BLaER1 treated with 17β-estradiol and CSF1 and Interleukin-3, amounts not matched to agents 10 nM and 100 nM (cell line): Measurements from ENCODE around the gene MED23.
A peak's percentile ranks its signal among the peaks of the same experiment; 100 is the strongest.

Experiments
- H3K27ac ChIP-seq, 11 experiments: shearing (Covaris generic); formaldehyde crosslinking; 2 replicates each; pipeline ENCODE4 v1.8.1; 2022
- H3K27me3 ChIP-seq, 11 experiments: shearing (Covaris generic); formaldehyde crosslinking; 2 replicates each; pipeline ENCODE4 v1.8.1; 2022
- H3K36me3 ChIP-seq, 11 experiments: shearing (Covaris generic); formaldehyde crosslinking; 2 replicates each; pipeline ENCODE4 v1.8.1; 2022
- H3K4me1 ChIP-seq, 10 experiments: shearing (Covaris generic); formaldehyde crosslinking; 2 replicates each; pipeline ENCODE4 v1.8.1; 2022
- H3K4me2 ChIP-seq, 11 experiments: shearing (Covaris generic); formaldehyde crosslinking; 2 replicates each; pipeline ENCODE4 v1.8.1; 2022
- H3K4me3 ChIP-seq, 10 experiments: shearing (Covaris generic); formaldehyde crosslinking; 2 replicates each; pipeline ENCODE4 v1.8.1; 2022
- H3K9ac ChIP-seq, 11 experiments: shearing (Covaris generic); formaldehyde crosslinking; 2 replicates each; pipeline ENCODE4 v1.8.1; 2022
- H3K9me3 ChIP-seq, 11 experiments: shearing (Covaris generic); formaldehyde crosslinking; replicated peaks in 1 of 11; 2 replicates each; pipeline ENCODE4 v1.8.1; 2022
- H4K20me1 ChIP-seq, 11 experiments: shearing (Covaris generic); formaldehyde crosslinking; 2 replicates each; pipeline ENCODE4 v1.8.1; 2022
- Cebpa-rat ChIP-seq, 11 experiments: shearing (Covaris generic); IDR thresholded peaks; 2 replicates each; pipeline ENCODE4 v1.8.1; 2022

MED23 gene

GRCh38 chr6:131635384-131636340, 7.6 kb upstream of the MED23 start:
- peaks cover 0 to 16% (median 12%) of the 10 kb centered on the region in 10 experiments; a peak in 15 of 20 replicates for H3K4me1 ChIP-seq
- no peak for TF ChIP-seq Cebpa-rat (IDR thresholded peaks at IDR 0.05)
- H3K9me3 ChIP-seq: no peaks in the 10 kb centered on the region
- no peak overlapping the region for H3K27ac ChIP-seq
- H3K4me3 ChIP-seq: no peak overlapping the region
- no peaks in the 10 kb centered on the region; a peak in 1 of 22 replicates for H3K27me3 ChIP-seq
- H4K20me1 ChIP-seq: no peaks in the 10 kb centered on the region
- peak overlapping the region in 10 of 11 experiments; percentile 24 to 86 (median 62); a peak in 17 of 22 replicates for H3K4me2 ChIP-seq
- H3K9ac ChIP-seq: no peak overlapping the region; a peak in 1 of 22 replicates
- no peaks in the 10 kb centered on the region for H3K36me3 ChIP-seq

- Histone ChIP-seq H3K9ac (no peak overlapping the region), H3K36me3 (peaks cover 0 to 2% (median 0%) of the 10 kb centered on the region in 11 experiments; a peak in 1 of 22 replicates), H3K27me3 (no peaks in the 10 kb centered on the region; a peak in 1 of 22 replicates), H3K4me2 (no peak overlapping the region), H3K4me1 (peaks cover 6 to 32% (median 27%) of the 10 kb centered on the region in 10 experiments), H4K20me1 (no peaks in the 10 kb centered on the region), H3K9me3 (no peaks in the 10 kb centered on the region), H3K27ac (no peak overlapping the region), H3K4me3 (no peak overlapping the region)
- TF ChIP-seq Cebpa-rat (IDR thresholded peaks at IDR 0.05): no peak
Measured at GRCh38 chr6:131631625-131632289, 3.7 kb upstream of the MED23 start.

GRCh38 chr6:131629651-131630050, 1.6 kb upstream of the MED23 start:
- no peak for TF ChIP-seq Cebpa-rat (IDR thresholded peaks at IDR 0.05)
- Histone ChIP-seq H3K9me3 (no peaks in the 10 kb centered on the region), H3K36me3 (peaks cover 8 to 22% (median 15%) of the 10 kb centered on the region in 11 experiments; a peak in 21 of 22 replicates), H4K20me1 (no peaks in the 10 kb centered on the region), H3K9ac (no peak overlapping the region), H3K4me2 (no peak overlapping the region), H3K4me3 (no peak overlapping the region), H3K27me3 (no peaks in the 10 kb centered on the region), H3K27ac (no peak overlapping the region), H3K4me1 (peaks cover 12 to 22% (median 19%) of the 10 kb centered on the region in 10 experiments; a peak in 19 of 20 replicates)

- peaks cover 12 to 22% (median 19%) of the 10 kb centered on the region in 10 experiments; a peak in 19 of 20 replicates for H3K4me1 ChIP-seq
- peak overlapping the region in 9 of 11 experiments; percentile 81 to 88 (median 85); a peak in 12 of 22 replicates for H3K9ac ChIP-seq
- H3K9me3 ChIP-seq: no peaks in the 10 kb centered on the region
- peak overlapping the region; percentile 60 to 94 (median 78) for H3K4me2 ChIP-seq
- H3K36me3 ChIP-seq: peaks cover 17 to 31% (median 25%) of the 10 kb centered on the region in 11 experiments
- peaks cover 0 to 3% (median 0%) of the 10 kb centered on the region in 11 experiments; a peak in 1 of 22 replicates for H4K20me1 ChIP-seq
- no peaks in the 10 kb centered on the region for H3K27me3 ChIP-seq
- peak overlapping the region in 2 of 11 experiments; percentile 30 to 35; a peak in 3 of 22 replicates for H3K27ac ChIP-seq
- H3K4me3 ChIP-seq: peak overlapping the region; percentile 77 to 97 (median 90); a peak in 19 of 20 replicates
- TF ChIP-seq Cebpa-rat (IDR thresholded peaks at IDR 0.05): no peak
Measured at GRCh38 chr6:131628726-131629125, 684 bp upstream of the MED23 start.

GRCh38 chr6:131615275-131615674, 12.8 kb downstream of the MED23 start:
- Histone ChIP-seq H3K27ac (no peak overlapping the region), H3K9ac (no peak overlapping the region), H3K27me3 (no peaks in the 10 kb centered on the region), H3K4me3 (no peak overlapping the region), H3K9me3 (no peaks in the 10 kb centered on the region), H4K20me1 (peaks cover 0 to 4% (median 0%) of the 10 kb centered on the region in 11 experiments; a peak in 2 of 22 replicates), H3K36me3 (peaks cover 82 to 100% (median 98%) of the 10 kb centered on the region in 11 experiments), H3K4me2 (no peak overlapping the region), H3K4me1 (no peaks in the 10 kb centered on the region)
- TF ChIP-seq Cebpa-rat (IDR thresholded peaks at IDR 0.05): no peak

GRCh38 chr6:131613296-131613925, 14.6 kb downstream of the MED23 start:
- Histone ChIP-seq H3K4me1 (no peaks in the 10 kb centered on the region), H3K27ac (no peak overlapping the region), H3K4me2 (no peak overlapping the region), H3K9me3 (no peaks in the 10 kb centered on the region), H4K20me1 (peaks cover 0 to 4% (median 0%) of the 10 kb centered on the region in 11 experiments; a peak in 3 of 22 replicates), H3K27me3 (no peaks in the 10 kb centered on the region), H3K4me3 (no peak overlapping the region), H3K9ac (no peak overlapping the region), H3K36me3 (peaks cover 80 to 100% (median 98%) of the 10 kb centered on the region in 11 experiments)
- TF ChIP-seq Cebpa-rat (IDR thresholded peaks at IDR 0.05): no peak

GRCh38 chr6:131602781-131603312, 25.2 kb downstream of the MED23 start:
- peaks cover 88 to 100% (median 97%) of the 10 kb centered on the region in 11 experiments for H3K36me3 ChIP-seq
- no peak overlapping the region for H3K4me2 ChIP-seq
- no peak for TF ChIP-seq Cebpa-rat (IDR thresholded peaks at IDR 0.05)

GRCh38 chr6:131600716-131601115, 27.3 kb downstream of the MED23 start:
- H3K9ac ChIP-seq: no peak overlapping the region

More at GRCh38 chr6:131602781-131603312, 25.2 kb downstream of the MED23 start:
- Histone ChIP-seq H3K9ac (no peak overlapping the region), H3K4me3 (no peak overlapping the region), H3K9me3 (no peaks in the 10 kb centered on the region), H3K27me3 (no peaks in the 10 kb centered on the region), H3K4me1 (no peaks in the 10 kb centered on the region), H3K27ac (no peak overlapping the region), H4K20me1 (no peaks in the 10 kb centered on the region; a peak in 2 of 22 replicates)

More at GRCh38 chr6:131600716-131601115, 27.3 kb downstream of the MED23 start:
- TF ChIP-seq Cebpa-rat (IDR thresholded peaks at IDR 0.05): no peak
- no peak overlapping the region for H3K4me2 ChIP-seq
- H3K27ac ChIP-seq: no peak overlapping the region
- no peaks in the 10 kb centered on the region for H3K4me1 ChIP-seq
- no peaks in the 10 kb centered on the region; a peak in 2 of 22 replicates for H4K20me1 ChIP-seq
- H3K27me3 ChIP-seq: no peaks in the 10 kb centered on the region
- no peaks in the 10 kb centered on the region for H3K9me3 ChIP-seq
- no peak overlapping the region for H3K4me3 ChIP-seq
- peaks cover 88 to 100% (median 98%) of the 10 kb centered on the region in 11 experiments for H3K36me3 ChIP-seq
